Tibial artery (tissue), 4 donors: ENCODE measurements around the gene HSPB2.
"Not testable (repeated sequence)": the region's sequence is repeated elsewhere in the genome, so short reads cannot be mapped to it uniquely, and the experiment has no call there.

Experiments
- DNase-seq, 2 donors: peaks; one replicate each; pipeline ENCODE4 v3.0.0-alpha.2; 2019
- H3K27ac ChIP-seq, 2 donors: fragments of 200-600 bp; sonication (generic) in 1 of 2; 1 replicate in 1 of 2; 2 replicates in 1 of 2; pipeline ENCODE4 v1.5.1; 2018 to 2019; ENCODE audit warnings: mild to moderate bottlenecking in 1 of 2
- H3K27me3 ChIP-seq, 2 donors: fragments of 200-600 bp; sonication (generic) in 1 of 2; one replicate each; pipeline versions ENCODE4 v1.5.1 to v1.6.0; 2016 to 2019
- H3K36me3 ChIP-seq, 3 donors: fragments of 200-600 bp; sonication (generic) in 2 of 3; one replicate each; pipeline ENCODE4 v1.5.1; 2016 to 2019; ENCODE audit warnings: mild to moderate bottlenecking in 2 of 3
- H3K4me1 ChIP-seq, 4 donors: fragments of 200-600 bp; sonication (generic) in 2 of 4; 1 replicate in 3 of 4; 2 replicates in 1 of 4; pipeline ENCODE4 v1.5.1; 2016 to 2019
- H3K4me3 ChIP-seq, 2 donors: fragments of 200-600 bp; sonication (generic) in 1 of 2; 1 replicate in 1 of 2; 2 replicates in 1 of 2; pipeline ENCODE4 v1.5.1; 2018 to 2019; ENCODE audit warnings: mild to moderate bottlenecking in 2 of 2
- H3K9me3 ChIP-seq, 3 donors: fragments of 200-600 bp; sonication (generic) in 1 of 3; one replicate each; pipeline ENCODE4 v1.5.1; 2016 to 2019
- intact Hi-C: fragments of 100-400 bp; cut with DNase I; formaldehyde crosslinking; loops from one replicate; pipeline ENCODE4 v1.15.0; 2023; ENCODE audit warnings: low total_unique reads
- TF ChIP-seq, protein P1 (sequence below), 2 experiments: fragments of 200-600 bp in 1 of 2; fragments of 450-650 bp in 1 of 2; IDR thresholded peaks; one replicate each; pipeline ENCODE4 v1.5.1; 2017 to 2019; ENCODE audit warnings: antibody characterized with exemption in 2 of 2, mild to moderate bottlenecking in 1 of 2, moderate library complexity in 1 of 2

Gene HSPB2

DNA sequence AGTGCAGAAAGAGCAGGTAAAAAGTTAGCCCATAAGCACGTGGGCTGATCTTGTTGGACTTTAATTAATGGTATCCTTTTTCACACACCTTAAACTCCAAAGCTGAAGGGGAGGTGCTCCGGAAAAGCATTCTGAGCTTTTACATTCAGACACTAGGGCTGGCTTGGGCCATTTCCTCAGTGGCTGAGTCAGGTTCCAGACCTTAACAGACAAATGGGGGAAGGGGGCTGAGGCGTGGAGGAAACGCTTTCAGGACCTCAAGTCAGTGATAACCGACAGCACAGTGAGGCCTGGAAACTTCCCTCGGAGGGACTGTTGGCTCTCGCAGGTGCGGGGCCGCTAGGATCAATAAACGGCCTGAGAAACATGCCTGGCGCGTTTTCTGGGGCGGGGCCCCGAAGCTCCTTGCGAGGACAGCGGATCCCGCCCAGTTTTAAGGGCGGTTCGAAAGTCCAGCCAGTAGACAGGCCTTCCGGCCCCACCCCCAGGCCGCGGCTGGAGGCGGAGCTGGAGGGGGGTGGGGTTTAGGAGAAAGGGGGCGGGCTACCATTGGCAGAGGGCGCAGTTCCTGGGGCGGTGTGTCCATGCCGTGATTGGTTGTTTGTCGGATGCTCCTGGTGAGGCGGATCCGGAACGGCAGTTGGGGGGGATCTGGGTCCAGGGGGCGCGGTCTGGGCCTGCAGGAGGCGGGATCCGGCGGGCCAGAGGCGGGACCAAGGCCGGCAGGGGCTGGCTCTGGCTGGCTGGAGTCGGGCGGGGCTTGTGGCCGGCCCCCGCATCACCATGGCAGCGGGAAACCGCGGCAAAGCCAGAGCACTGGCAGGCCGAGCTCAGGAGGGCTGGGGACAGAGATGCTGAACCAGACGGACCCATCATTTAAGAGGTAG is 14.2 kb downstream of the HSPB2 start:
- H3K27me3 ChIP-seq = no peaks in the 10 kb centered on the region
- no peaks in the 10 kb centered on the region for H3K9me3 ChIP-seq
- peaks cover 0 to 52% (median 33%) of the 10 kb centered on the region in 4 donors for H3K4me1 ChIP-seq
- intact Hi-C loops = loop anchor here (2.0 to 5.0 kb wide), 2 partner anchors 14 to 49 kb away; partner anchors contain the start of genes CFAP68, FDXACB1 and HSPB2
- no peaks in the 10 kb centered on the region for H3K36me3 ChIP-seq
- TF ChIP-seq, protein P1, sequence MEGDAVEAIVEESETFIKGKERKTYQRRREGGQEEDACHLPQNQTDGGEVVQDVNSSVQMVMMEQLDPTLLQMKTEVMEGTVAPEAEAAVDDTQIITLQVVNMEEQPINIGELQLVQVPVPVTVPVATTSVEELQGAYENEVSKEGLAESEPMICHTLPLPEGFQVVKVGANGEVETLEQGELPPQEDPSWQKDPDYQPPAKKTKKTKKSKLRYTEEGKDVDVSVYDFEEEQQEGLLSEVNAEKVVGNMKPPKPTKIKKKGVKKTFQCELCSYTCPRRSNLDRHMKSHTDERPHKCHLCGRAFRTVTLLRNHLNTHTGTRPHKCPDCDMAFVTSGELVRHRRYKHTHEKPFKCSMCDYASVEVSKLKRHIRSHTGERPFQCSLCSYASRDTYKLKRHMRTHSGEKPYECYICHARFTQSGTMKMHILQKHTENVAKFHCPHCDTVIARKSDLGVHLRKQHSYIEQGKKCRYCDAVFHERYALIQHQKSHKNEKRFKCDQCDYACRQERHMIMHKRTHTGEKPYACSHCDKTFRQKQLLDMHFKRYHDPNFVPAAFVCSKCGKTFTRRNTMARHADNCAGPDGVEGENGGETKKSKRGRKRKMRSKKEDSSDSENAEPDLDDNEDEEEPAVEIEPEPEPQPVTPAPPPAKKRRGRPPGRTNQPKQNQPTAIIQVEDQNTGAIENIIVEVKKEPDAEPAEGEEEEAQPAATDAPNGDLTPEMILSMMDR (IDR thresholded peaks at IDR 0.05) = peak; percentile 17 to 45
- H3K4me3 ChIP-seq = peak overlapping the region; percentile 35 to 40
- DNase-seq = peak; percentile 96 to 98
- H3K27ac ChIP-seq = peak overlapping the region; percentile 80 to 89

DNA sequence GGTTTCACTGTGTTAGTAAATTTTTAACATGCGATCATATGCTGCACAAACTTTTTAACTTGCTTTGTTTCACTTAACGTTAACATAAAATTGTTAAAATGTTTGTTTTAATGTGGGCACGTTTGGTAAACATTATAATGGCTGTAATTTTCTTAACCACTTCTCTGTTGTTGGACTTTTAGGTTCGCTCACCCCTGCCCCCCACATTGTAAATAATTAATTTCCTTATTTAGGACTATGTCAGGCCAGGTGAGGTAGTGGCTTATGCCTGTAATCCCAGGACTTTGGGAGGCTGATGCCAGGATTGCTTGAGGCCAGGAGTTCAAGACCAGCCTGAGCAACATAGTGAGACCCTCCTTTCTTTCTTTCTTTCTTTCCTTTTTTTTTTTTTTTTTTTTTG is 17.9 kb downstream of the HSPB2 start:
- H3K4me3 ChIP-seq = no peak overlapping the region
- no peak overlapping the region for H3K27ac ChIP-seq
- intact Hi-C loops = loop anchor here (2.0 to 10.0 kb wide), 2 partner anchors 46 to 144 kb away; partner anchors contain the start of genes NKAPD1 and PIH1D2
- TF ChIP-seq, protein P1 (IDR thresholded peaks at IDR 0.05) = no peak
- no peaks in the 10 kb centered on the region for H3K36me3 ChIP-seq
- H3K27me3 ChIP-seq = no peaks in the 10 kb centered on the region
- DNase-seq = no peak
- peaks cover 0 to 22% (median 12%) of the 10 kb centered on the region in 4 donors for H3K4me1 ChIP-seq
- H3K9me3 ChIP-seq = no peaks in the 10 kb centered on the region

DNA sequence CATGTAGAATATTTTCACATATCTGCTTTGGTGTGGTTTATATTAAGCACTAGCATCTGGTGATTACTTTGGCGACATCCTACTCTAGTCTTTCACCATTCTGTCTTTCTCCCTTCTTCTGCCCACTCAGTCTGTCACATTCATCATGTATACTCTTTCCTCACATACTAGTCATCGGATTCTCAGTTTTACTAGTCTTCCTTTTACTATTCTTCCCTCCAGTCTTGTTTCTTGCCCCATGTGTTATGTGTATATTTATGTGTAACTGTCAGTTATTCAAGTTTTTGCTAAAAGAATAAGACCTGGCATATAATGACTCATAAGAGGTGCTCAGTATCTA is 20.0 kb downstream of the HSPB2 start:
- no peaks in the 10 kb centered on the region for H3K27me3 ChIP-seq
- no peak overlapping the region for H3K4me3 ChIP-seq
- no peak for DNase-seq
- intact Hi-C loops = loop anchor here (10.0 kb wide), 1 partner anchor 142 kb away; the partner anchor contains the start of genes NKAPD1 and PIH1D2
- H3K4me1 ChIP-seq = peaks cover 0 to 22% (median 12%) of the 10 kb centered on the region in 4 donors
- no peaks in the 10 kb centered on the region for H3K9me3 ChIP-seq
- TF ChIP-seq, protein P1 (IDR thresholded peaks at IDR 0.05) = no peak
- no peaks in the 10 kb centered on the region for H3K36me3 ChIP-seq
- no peak overlapping the region for H3K27ac ChIP-seq

DNA sequence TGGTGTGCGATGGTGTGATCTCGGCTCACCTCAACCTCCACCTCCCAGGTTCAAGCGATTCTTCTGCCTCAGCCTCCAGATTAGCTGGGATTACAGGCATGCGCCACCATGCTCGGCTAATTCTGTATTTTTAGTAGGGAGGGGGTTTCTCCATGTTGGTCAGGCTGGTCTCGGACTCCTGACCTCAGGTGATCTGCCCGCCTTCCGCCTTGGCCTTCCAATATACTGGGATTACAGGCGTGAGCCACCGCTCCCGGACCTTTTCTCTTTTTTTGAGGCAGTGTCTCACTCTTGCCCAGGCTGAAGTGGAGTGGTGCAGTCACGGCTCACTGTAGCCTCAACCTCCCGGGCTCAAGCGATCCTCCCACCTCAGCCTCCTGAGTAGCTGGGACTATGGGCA is 20.6 kb downstream of the HSPB2 start:
- H3K4me3 ChIP-seq, DNase-seq, H3K27ac ChIP-seq, H3K9me3 ChIP-seq, H3K36me3 ChIP-seq, H3K27me3 ChIP-seq: not testable (repeated sequence)
- intact Hi-C loops = loop anchor here (10.0 kb wide), 1 partner anchor 142 kb away; the partner anchor contains the start of genes NKAPD1 and PIH1D2
- peaks cover 0 to 28% (median 14%) of the 10 kb centered on the region in 4 donors for H3K4me1 ChIP-seq

DNA sequence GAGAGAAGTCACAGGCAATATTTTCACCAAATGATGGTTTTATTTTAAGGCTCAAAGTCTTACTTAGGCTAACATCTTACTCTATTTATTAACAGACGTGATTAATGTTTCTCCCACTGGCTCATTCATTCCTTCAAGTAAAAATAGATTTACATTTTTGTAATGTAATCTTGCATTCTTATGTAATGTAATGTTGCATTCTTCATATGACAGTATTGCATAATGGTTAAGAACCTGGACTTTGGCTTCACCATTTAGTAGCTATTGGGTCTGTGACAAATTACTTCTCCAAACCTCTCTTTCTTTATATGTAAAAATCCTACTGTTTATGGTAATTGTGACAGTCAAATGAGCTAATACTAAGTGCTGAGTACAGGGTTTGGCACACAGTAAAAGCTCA is 21.3 kb downstream of the HSPB2 start:
- intact Hi-C loops = loop anchor here (10.0 kb wide), 1 partner anchor 141 kb away; the partner anchor contains the start of genes NKAPD1 and PIH1D2
- H3K27ac ChIP-seq = no peak overlapping the region
- no peaks in the 10 kb centered on the region for H3K27me3 ChIP-seq
- no peaks in the 10 kb centered on the region for H3K9me3 ChIP-seq
- TF ChIP-seq, protein P1 (IDR thresholded peaks at IDR 0.05) = no peak
- no peak for DNase-seq
- H3K36me3 ChIP-seq = no peaks in the 10 kb centered on the region
- H3K4me3 ChIP-seq = no peak overlapping the region
- peaks cover 0 to 33% (median 18%) of the 10 kb centered on the region in 4 donors for H3K4me1 ChIP-seq

DNA sequence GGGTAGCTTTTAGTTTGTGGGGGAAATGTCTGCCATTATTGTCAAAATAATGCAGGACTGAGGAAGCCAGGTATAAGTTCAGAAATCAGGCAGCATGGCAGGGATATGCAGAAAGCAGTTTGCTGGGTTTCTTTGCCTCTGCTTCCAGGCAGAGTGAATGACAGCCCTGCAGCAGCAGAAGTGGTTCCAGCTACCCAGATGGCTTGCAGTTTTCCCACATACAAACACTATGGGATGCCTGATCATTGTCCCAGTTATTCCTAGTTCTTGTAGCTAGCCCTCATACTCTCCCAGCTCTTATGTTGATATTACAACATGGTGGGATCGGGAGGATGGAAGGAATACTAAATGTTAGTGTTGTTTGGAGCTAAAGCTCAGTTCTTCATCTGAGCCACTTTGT is 21.8 kb downstream of the HSPB2 start:
- Histone ChIP-seq H3K27ac (no peak overlapping the region), H3K4me1 (peaks cover 0 to 33% (median 18%) of the 10 kb centered on the region in 4 donors), H3K27me3 (no peaks in the 10 kb centered on the region), H3K36me3 (no peaks in the 10 kb centered on the region), H3K9me3 (no peaks in the 10 kb centered on the region), H3K4me3 (no peak overlapping the region)
- intact Hi-C loops = loop anchor here (10.0 kb wide), 1 partner anchor 140 kb away; the partner anchor contains the start of genes NKAPD1 and PIH1D2
- DNase-seq = no peak
- TF ChIP-seq, protein P1 (IDR thresholded peaks at IDR 0.05) = no peak
